Keratinocyte (primary cell): Measurements from ENCODE around the gene TTC1.

Experiments
- EZH2 ChIP-seq: IDR thresholded peaks from one replicate; pipeline ENCODE4 v1.6.1; 2012; ENCODE audit warnings: inconsistent platforms, mild to moderate bottlenecking, low read length, moderate library complexity
- TF ChIP-seq, protein P1 (sequence below), 3 experiments: IDR thresholded peaks in 1 of 3; conservative IDR thresholded peaks in 1 of 3; optimal IDR thresholded peaks in 1 of 3; 2 replicates in 2 of 3; 3 replicates in 1 of 3; pipeline versions ENCODE3 to v1.5.1; 2011; ENCODE audit warnings: low read length in 3 of 3, mild to moderate bottlenecking in 3 of 3, moderate library complexity in 2 of 3, control low read depth in 1 of 3, inconsistent platforms in 1 of 3; ENCODE audit not compliant: insufficient read depth in 2 of 3; ENCODE audit errors: extremely low read depth in 1 of 3

DNA sequence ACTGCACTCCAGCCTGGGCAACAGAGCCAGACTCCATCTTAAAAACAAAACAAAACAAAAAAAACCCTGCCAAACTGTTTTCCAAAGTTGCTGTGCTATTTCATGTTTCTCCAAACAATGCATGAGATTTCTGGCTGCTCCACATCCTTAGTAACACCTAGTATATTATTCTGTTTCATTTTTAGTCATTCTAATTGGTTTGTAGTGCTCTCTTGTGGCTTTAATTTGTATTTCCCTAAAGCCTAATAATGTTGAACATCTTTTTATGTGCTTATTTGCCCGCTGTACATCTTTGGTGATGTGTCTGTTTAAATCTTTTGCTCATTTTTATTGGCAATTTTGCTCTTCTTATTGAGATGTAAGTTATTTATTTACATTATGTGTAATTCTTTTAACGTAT, 18.4 kb upstream of the TTC1 start:
- TF ChIP-seq, protein P1, sequence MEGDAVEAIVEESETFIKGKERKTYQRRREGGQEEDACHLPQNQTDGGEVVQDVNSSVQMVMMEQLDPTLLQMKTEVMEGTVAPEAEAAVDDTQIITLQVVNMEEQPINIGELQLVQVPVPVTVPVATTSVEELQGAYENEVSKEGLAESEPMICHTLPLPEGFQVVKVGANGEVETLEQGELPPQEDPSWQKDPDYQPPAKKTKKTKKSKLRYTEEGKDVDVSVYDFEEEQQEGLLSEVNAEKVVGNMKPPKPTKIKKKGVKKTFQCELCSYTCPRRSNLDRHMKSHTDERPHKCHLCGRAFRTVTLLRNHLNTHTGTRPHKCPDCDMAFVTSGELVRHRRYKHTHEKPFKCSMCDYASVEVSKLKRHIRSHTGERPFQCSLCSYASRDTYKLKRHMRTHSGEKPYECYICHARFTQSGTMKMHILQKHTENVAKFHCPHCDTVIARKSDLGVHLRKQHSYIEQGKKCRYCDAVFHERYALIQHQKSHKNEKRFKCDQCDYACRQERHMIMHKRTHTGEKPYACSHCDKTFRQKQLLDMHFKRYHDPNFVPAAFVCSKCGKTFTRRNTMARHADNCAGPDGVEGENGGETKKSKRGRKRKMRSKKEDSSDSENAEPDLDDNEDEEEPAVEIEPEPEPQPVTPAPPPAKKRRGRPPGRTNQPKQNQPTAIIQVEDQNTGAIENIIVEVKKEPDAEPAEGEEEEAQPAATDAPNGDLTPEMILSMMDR (optimal IDR thresholded peaks at IDR 0.05 in 1 of 3, IDR thresholded peaks at IDR 0.05 in 1 of 3, conservative IDR thresholded peaks at IDR 0.05 in 1 of 3; ENCODE audit: extremely low read depth in 1 of 3, insufficient read depth in 2 of 3, low read length in 3 of 3) = no peak
- TF ChIP-seq EZH2 = no peak
